HT-29 (cell line): Measurements from ENCODE around the gene TRIM23. TPM values are rescaled to one million over a fixed set of nuclear protein-coding genes. Genes with fewer than 3 reads are reported as not detected.

Source experiments
- DNase-seq: peaks from one replicate; pipeline ENCODE4 v3.0.0-alpha.2; 2015; ENCODE audit warnings: low spot score
- small RNA-seq: library from RNA; depleted of rRNA; stranded (forward); fragments of <200 nt; gene quantifications from one replicate; pipeline ENCODE3, GENCODE V24; 2014
- total RNA-seq: library from RNA; depleted of rRNA; stranded (reverse); fragments of >200 nt; shearing (Covaris generic); gene quantifications from 2 replicates; pipeline ENCODE4 v1.2.3, GENCODE V29; 2014; rRNA removed

TRIM23 gene
- total RNA-seq, 1 experiment from 2014 or later, result 4.4 TPM

DNA sequence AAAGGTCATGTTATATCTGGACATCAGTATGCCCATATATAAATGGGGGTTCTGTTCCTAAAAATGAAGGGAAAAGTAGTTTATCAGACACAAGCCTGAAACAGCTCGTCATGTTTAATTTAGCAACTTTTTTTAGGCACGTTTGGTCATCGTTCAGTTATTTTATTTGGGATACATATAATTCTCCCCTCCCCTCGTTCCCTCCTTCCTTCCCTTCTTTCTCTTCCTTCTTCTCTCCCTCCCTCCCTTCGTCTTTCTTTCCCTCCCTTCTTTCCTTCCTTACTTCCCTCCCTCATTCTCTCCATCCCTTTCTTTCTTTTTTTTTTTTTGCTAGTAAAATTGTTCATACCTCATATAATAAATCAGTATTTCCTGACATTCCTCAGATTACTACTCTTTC lies 57.6 kb downstream of the TRIM23 start:
- DNase-seq, result no peak

DNA sequence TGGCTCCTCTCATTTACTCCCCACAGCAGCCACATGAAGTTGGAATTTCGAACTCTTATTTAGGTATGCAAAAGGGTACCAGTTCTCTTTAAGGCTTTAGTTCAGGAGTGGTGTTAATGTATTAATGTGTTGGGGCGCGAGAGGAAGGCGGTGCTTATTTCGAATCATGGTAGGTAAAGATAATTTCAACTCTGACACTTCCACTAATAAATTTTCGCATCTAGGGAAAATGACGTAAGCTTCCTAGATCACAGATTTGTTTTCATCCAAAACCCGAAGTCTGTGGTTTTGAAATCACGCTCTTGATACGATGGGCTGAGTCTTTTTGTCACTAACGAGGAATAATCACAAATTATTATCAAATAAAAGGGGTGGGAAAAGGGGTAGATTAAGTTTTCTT lies 60.4 kb downstream of the TRIM23 start:
- no peak for DNase-seq

DNA sequence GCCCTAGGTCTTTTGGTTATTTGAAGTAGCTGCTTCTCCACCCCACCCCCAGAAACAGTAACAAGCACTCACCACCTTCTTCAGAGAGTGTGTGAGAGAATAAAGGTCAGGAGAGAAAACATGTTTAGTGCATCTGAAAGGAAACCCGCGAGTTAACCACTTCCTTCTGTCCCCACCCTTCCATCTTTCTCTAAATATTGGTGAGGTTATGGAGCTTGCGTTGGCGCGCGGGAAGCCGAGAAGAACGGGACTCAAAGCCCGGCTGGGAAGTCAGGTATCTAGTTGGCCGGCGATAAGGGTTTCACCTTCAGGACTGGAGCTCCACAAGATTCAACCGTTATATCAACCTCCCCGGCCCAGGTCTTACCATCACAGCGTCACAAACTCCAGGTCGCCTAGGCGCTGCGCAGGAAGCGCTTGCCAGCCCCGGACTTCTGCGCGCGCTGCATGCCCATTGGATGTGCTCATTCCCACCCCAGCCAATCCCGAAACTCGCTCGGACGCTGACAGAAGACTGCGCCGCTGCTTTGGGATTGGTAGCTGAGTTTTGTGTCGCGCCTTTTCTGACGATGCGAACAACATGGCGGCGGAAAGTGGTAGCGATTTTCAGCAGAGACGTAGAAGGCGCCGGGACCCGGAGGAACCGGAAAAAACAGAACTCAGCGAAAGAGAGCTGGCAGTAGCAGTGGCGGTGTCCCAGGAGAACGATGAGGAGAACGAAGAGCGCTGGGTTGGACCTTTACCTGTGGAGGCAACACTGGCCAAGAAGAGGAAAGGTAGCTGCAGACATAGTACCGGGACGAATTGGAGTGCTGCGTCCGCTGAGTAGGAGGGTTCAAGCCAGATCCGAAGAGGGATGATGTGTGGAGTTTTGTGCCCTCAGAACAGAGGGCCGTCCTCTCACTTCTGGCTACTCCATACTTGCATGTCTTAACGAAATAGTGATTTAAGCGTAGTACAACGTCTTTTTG lies 61.1 kb downstream of the TRIM23 start, which contains the start of the genes CENPK and PPWD1:
Gene CENPK (minus strand): TSS at position 438 of the 971 bp plus-strand sequence. CDS start 8,261 bp downstream, outside the sequence.
Gene PPWD1 (plus strand): TSS at position 566 of the 971 bp plus-strand sequence. CDS start 15 bp downstream, at position 581.
- DNase-seq, result peak; percentile 97

DNA sequence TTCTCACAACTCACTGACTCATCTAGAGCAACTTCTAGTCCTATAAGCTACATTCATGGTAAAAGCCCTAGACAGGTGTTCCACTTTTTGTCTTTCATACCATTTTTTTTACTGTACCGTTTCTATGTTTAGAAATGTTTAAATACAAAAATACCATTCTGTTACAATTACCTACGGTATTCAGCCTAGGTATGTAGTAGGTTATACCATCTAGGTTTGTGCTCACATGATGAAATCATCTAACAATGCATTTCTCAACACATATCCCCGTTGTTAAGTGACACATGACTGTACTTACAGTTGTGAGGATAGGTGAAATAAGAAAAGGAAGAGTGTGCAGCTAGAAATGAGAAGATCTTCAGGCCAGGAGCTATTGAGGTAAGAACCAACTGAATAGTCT lies 67.4 kb downstream of the TRIM23 start:
- no peak for DNase-seq

DNA sequence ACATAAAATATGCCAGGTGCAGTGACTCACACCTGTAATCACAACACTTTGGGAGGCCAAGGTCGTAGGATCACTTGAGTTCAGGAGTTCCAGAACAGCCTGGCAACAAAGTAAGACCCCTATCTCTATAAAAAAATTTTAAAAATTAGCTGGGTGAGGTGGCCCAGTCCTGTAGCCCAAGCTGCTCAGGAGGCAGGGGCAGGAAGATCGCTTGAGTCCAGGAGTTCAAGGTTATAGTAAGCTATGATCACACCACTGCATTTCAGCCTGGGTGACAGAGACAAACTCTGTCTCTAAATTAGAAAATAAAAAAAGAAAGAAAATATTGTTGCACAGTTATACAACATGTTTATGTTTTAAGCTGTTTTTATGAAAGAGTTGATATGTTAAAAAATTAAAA lies 68.0 kb downstream of the TRIM23 start:
- DNase-seq, result no peak

DNA sequence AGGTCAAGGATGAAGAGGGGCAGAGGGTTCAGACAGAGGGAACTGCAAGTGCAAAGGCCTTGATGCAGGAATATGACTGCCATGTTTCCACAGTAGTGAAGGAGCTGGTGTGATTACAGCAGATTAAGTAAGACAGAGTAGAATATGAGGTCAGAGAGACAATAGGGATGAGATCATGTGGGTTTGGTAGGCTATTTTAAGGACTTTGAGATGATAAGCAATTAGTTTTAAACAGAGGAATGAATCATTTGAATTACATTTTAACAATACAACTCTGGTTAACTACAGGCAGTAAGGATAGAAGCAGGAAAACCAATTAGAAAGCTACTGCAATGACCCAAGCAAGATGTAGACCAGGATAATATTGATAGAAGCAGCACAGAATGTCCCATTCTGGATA lies 68.8 kb downstream of the TRIM23 start:
- no peak for DNase-seq

DNA sequence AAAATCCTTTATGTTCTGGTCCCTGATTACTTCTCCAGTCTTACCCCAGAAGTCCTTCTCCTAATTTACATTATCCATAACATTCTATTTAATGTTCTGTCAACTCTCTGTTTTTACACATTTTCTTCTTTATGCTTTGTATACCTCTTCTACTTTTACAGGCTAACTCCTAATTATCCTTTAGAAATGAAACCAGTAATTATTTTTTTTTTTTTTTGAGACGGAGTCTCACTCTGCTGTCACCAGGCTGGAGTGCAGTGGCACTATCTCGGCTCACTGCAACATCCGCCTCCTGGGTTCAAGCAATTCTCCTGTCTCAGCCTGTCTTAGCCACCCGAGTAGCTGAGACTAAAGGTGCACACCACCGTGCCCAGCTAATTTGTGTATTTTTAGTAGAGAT lies 70.2 kb downstream of the TRIM23 start:
- no peak for DNase-seq

DNA sequence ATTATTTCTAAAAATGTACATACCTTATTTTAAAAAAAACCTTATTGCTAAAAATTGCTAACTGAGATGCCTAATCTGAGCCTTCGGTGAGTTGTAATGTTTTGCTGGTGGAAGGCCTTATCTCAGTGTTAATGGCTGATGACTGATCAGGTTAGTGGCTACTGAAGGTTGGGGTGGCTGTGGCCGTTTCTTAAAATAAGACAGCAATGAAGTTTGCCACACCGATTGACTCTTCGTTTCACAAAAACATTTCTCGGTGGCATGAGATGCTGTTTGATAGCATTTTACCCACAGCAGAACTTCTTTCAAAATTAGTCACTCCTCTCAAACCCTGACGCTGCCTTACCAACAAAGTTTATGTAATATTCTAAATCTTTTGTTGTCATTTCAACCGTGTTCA lies 75.9 kb downstream of the TRIM23 start:
- no peak for DNase-seq

DNA sequence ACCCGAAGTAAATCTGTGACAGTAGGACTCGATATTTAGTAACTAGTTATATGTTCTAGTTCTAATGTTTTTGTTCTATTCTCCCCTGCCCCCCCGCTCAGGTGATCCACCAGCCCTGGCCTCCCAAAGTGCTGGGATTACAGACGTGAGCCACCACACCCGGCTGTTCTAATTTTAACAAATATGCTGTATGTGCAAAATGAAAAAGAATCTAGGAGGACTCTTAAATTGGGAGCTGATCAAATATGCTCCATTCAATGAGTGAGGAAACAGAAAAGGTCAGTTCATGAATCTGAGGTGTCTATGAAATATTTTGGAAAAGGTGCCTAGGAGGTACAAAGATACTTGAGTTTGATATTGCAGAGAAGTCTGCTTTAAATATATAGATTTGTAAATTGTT lies 78.0 kb downstream of the TRIM23 start:
- DNase-seq, result no peak

DNA sequence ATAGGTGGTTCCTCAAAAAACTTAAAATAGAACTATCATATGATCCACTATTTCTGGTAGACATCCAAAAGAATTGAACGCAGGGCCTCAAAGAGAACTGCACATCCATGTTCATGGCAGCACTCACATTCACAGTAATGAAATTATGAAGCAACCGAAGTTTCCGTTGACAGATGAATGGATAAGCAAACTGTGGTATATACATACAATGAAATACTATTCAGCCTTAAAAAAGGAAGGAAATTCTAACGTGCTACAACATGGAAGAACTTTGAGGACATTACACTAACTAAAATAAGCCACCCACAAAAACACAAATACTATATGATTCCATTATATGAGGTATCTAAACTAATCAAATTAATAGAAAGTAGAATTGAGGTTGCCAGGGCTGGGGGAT lies 79.7 kb downstream of the TRIM23 start:
- DNase-seq, result no peak

DNA sequence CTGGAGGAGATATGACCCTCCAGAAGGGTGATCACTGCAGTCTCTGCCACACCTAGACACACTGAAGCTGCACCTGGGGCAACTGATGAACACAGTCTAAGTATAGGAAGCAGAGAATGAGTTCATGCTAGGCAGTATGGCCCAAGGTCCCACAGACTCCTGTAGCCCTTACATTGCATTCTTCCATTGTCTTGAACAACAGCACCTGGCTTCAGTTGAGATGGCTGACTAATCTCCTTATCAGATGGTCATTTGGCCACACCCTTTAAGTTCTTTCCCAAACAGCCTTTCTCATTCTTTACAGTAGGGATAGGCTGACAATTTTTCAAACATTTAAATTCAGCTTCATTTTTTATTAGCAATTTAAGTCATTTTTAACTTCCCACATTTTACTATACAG lies 84.3 kb downstream of the TRIM23 start:
- DNase-seq, result no peak

Small RNAs within 50 kb of the gene (small RNA-seq; reads per million reads assigned to genes)
- gene RNU6-540P, result not detected

Other genes starting within 250 kb of the TRIM23 start
- gene ADAMTS6, start 142.4 kb downstream of the TRIM23 start, total RNA-seq, result 17.3 and 21.6 TPM in 2 replicates
- gene CENPK, start 61.2 kb downstream of the TRIM23 start, total RNA-seq, result 19.7 and 20.8 TPM in 2 replicates
- gene PPWD1, start 61.0 kb downstream of the TRIM23 start, total RNA-seq, result 17.6 and 18.6 TPM in 2 replicates
- gene SHLD3, start 694 bp upstream of the TRIM23 start, total RNA-seq, result 1.8 and 2.5 TPM in 2 replicates
- 10.5 and 14.0 TPM in 2 replicates for gene TRAPPC13, start 694 bp upstream of the TRIM23 start, total RNA-seq
- gene SGTB, start 97.8 kb upstream of the TRIM23 start, total RNA-seq, result 0.97 and 1.2 TPM in 2 replicates
- gene NLN, start 97.9 kb upstream of the TRIM23 start, total RNA-seq, result 19.6 and 22.8 TPM in 2 replicates